HG03097 (cell line): ENCODE data around the gene MPV17L.
"Not testable (repeated sequence)": the region's sequence is repeated elsewhere in the genome, so short reads cannot be mapped to it uniquely, and the experiment has no call there.

ENCODE experiments used
- ATAC-seq: cut with Tn5 transposase; IDR thresholded peaks from one replicate; pipeline ENCODE4 v1.9.1; 2021; ENCODE audit not compliant: unreplicated experiment, low FRiP score

MPV17L gene

DNA sequence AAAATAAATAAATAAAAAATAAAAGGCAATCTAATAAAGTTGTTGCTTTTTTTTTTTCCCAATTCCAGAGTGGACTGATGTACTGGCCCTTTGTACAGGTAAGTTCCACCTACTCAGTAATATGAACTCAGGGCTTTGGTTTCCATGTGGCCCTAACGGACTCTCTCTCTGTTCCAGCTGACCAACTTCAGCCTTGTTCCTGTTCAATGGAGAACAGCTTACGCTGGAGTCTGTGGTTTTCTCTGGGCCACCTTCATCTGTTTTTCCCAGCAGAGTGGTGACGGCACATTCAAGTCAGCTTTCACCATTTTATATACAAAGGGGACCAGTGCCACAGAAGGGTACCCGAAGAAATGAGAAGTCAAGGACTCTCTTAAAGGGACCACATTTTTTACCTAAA lies 12.2 kb downstream of the MPV17L start:
- not testable (repeated sequence) for ATAC-seq

- ATAC-seq: not testable (repeated sequence)
These were observed 13.9 kb downstream of the MPV17L start for GRCh38 chr16:15409476-15409875.

GRCh38 chr16:15415511-15415985 lies 20.0 kb downstream of the MPV17L start:
- ATAC-seq: no peak

DNA sequence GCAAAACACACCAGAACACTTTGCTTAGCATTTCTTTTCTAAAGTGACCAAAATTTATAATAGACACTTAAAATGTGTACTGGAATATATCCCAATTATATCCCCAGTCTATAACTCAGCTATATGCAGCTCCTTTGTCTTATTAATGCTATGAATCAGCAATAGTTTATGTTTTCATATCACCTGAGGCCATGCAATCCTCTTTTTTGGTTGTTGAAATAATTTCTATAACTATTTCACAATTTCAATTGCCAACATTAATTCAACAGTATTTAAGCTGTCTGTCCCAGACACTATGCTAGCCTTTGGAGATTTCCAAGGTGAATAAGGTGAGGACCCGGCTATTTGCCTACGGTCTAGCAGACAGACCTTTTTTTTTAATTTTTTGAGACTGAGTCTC lies 21.6 kb downstream of the MPV17L start:
- no peak for ATAC-seq

DNA sequence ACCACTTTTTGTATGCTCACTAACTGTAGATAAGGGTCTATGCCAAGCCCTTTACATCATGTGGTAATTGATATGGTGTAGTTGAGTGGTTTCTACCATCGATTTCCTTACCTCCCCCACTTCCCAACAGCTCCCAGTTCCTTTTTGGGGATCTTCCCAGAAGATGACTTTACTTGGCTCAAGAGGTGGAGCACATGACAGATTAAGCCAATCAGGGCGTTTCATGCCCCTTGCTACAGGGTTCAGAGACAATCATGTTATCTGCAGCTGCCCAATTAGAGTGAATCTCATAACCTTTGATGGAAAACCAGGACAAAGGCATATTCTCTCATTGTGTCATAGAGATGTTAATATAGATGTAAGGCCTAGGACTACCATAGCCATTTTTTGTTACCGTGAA lies 22.7 kb downstream of the MPV17L start:
- ATAC-seq: no peak

DNA sequence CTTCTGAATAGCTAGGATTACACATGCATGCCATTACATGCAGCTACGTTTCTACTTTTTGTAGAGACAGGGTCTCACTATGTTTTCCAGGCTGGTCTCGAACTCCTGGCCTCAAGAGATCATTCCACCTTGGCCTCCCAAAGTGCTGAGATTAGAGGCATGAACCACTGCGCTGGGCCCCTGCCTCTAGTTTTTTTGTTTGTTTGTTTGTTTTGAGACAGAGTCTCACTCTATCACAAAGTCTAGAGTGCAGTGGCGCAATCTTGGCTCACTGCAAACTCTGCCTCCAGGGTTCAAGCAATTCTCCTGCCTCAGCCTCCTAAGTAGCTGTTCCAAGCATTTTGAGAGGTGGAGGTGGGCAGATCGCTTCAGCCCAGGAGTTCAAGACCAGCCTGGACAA lies 26.1 kb downstream of the MPV17L start:
- not testable (repeated sequence) for ATAC-seq

DNA sequence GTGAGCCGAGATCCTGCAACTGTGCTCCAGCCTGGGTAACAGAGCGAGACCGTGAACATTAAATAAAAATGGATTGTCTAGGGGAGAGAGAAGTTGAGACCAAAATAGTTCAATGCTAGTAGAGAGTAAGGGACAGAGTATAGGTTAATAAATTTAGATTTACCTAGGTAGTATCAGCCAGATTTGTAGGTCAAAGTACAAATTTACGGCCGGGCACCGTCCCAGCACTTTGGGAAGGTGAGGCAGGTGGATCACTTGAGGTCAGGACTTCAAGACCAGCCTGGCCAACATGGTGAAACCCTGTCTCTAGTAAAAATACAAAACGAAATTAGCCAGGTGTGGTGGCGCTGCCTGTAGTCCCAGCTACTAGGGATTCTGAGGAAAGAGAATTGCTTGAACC lies 26.7 kb downstream of the MPV17L start:
- no peak for ATAC-seq

DNA sequence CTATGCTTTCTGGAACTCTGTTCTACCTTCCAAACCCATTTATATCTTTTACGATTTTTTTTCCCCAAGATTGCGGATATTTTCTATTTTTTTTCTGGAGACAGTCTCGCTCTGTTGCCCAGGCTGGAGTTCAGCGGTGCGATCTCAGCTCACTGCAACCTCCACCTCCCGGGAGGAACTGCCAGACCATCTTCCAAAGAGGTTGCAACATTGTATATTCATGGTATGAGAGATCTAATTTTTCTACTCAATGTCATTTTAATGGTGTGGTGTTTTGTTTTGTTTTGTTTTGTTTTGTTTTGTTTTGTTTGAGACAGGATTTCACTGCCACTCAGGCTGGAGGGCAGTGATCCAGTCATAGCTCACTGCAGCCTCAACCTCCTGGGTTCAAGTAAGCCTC lies 30.3 kb downstream of the MPV17L start:
- ATAC-seq: no peak

DNA sequence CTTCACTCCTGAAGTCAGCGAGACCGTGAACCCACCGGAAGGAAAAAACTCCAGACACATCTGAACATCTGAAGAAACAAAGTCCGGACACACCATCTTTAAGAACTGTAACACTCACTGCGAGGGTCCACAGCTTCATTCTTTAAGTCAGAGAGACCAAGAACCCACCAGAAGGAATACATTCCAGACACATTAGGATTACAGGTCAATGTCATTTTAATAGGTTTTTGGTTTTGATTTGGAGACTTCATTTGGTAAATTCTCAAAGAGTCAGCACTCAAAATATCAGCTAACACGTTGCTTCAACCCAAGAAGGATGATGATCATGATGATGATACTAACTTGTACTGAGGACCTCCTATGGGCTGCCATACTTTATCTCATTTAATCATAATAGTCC lies 31.2 kb downstream of the MPV17L start:
- ATAC-seq: no peak

DNA sequence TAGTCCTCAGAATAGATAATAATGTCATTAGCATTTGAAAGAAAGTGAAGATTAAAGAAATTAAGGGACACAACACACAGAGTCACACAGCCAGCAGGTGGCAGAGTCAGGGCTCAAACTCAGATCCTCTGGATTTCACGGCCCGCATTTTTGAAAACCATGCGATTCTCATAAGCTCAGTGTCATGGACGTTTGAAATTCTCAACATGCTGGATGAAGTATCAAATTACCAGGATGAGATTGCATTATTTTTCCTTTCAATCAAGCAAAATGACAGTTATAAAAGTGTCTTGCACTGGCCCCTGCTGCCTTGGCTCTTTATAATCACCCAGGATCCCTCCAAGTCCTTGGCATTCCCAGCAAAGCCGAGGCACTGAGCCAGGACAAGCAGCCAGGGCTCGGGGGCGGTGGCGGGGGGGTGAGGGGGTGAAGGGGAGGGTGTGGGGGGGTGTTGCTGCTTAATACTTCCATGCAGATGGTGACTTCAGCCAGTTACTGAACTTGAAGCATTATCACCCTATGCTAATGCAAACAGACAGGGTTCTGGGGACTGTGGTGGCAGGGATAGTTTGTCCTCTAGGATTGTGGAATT lies 32.2 kb downstream of the MPV17L start:
- ATAC-seq: no peak

DNA sequence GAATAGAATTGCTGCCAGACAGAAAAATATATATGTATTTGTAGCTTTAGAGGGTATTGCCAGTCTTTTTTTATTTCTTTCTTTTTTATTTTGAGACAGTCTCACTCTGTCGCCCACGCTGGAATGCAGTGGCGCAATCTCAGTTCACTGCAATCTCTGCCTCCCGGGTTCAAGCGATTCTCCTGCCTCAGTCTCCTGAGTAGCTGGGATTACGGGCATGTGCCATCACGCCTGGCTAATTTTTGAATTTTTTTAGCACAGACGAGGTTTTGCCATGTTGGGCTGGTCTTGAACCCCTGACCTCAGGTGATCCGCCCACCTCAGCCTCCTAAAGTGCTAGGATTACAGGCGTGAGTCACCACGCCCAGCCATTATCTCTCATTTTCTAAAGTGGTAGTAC lies 35.3 kb downstream of the MPV17L start:
- not testable (repeated sequence) for ATAC-seq

GRCh38 chr16:15434079-15434424 lies 38.5 kb downstream of the MPV17L start:
- ATAC-seq: no peak

DNA sequence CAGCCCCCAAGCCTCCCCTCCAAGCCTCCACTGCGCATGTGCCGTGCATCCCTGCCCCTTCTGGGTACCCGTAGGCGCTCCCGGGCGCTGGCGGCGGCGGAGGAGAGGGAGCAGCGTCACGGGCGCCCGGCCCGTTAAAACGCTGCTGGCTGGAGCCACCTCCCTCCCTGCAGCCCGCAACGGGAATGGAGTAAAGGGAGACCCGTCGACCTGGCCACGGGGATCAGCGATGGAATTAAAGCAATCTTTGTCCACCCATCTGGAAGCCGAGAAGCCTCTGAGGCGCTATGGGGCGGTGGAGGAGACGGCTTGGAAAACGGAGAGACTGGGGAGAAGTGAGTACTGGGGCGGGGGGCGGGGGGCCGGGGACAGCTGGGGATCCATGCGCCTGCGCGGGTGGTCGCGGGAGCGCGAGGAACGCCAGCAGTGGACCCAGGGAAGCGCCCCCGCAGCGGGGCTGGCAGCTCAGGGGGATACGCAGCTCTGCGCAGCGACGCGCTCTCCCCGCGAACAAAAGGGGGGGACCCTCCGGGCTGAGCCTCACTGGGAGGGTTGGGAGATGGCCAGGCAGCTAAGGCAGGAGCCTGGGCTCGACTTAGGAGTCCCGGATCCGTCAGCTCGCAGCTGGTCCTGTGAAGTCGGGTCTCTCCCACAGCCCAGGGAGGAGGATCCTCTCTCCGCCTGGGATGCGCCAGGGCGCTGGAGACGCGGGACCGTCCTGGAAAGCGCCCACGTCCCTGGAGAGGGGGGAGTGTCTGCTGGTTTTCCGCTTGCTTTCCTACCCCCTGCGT lies 39.1 kb downstream of the MPV17L start, which contains the start of gene BMERB1:
BMERB1 (plus strand) TSS at position 164 of the 791 bp plus-strand sequence; CDS start at position 230, 66 bp downstream.
- ATAC-seq: no peak

- ATAC-seq: no peak
These were observed 39.8 kb downstream of the MPV17L start for GRCh38 chr16:15435216-15435864.

DNA sequence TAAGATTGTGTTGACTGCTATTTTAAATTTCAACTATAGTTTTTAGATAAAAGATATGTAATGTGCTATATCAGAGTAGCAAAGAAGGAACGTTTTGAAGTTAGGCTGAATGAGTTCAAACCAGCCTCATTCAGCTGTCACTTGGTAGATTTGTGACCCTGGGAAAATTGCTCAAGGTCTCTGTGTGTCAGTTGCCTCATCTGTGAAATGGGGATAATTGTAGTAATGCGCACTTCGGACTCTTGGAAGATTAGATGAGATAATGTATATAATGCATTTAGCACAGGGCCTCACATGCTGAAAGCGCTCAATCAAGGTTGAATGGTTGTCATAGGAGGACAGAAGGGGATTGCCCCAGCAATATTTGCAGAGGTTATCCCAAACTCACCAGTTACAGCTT lies 43.5 kb downstream of the MPV17L start:
- no peak for ATAC-seq

GRCh38 chr16:15439521-15439920 lies 44.0 kb downstream of the MPV17L start:
- no peak for ATAC-seq

GRCh38 chr16:15440852-15441251 lies 45.3 kb downstream of the MPV17L start:
- ATAC-seq: no peak

- ATAC-seq: not testable (repeated sequence)
These were observed 46.6 kb downstream of the MPV17L start for GRCh38 chr16:15442140-15442539.

DNA sequence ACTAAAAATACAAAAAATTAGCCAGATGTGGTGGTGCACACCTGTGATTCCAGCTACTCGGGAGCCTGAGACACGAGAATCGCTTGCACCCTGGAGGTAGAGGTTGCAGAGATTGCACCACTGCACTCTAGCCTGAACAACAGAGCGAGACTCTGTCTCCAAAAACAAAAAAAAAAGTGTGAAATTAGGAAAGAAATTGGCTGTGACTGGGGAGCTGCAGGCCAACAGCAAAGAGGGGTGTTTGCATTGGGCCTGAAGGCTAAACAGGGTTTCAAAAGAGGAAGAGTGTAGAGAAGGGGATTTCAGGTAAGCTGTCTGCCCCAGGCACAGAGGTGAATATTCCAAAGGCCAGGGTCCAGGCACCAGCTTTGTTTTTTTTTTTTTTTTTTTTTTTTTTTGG lies 48.2 kb downstream of the MPV17L start:
- no peak for ATAC-seq

- ATAC-seq: no peak
These were observed 48.7 kb downstream of the MPV17L start for GRCh38 chr16:15444264-15444663.

DNA sequence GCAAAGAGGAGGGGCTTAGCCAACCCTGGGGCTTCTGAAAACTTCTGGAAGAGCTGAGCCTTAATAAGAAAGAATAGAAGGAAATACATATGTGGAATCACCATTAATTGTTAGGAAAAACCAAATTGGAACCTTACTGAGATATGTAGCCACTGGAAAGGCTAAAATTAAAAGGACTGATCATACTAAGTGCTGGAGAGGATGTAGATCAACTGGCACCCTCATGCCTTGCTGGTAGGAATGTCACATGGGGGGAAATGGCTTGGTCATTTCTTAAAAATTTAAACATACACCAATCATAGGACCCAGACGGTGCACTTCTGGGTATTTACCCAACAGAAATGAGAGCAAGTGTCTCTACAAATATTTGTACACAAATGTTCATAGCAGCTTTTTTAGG lies 49.9 kb downstream of the MPV17L start:
- ATAC-seq: no peak

- no peak for ATAC-seq
These were observed 51.3 kb downstream of the MPV17L start for GRCh38 chr16:15446901-15447300.
